ENCODE data around the gene CCDC187.

DNA sequence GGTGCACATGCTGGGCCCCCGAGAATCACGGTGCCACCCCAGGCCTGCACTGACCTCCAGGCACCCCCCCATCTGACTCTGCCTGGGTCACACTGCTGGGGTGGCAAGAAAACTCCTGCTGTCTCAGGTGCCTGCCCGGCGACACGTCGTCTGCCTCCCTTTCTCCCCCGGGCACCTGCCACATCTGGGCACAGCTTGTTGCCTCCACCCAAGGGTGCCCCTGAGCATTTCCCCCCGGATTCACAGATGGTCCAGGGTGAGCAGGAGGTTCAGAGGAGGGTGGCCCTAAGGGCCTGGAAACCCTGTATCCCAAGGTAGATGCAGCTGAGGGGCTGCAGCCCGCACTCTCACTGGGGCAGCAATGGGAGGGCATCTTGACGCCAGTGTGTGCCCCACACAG is 43.4 kb downstream of the CCDC187 start:
- no peak for TF ChIP-seq POLR2A (IDR thresholded peaks at IDR 0.05; ENCODE audit: low read depth, low read length)
- TF ChIP-seq, protein P1, sequence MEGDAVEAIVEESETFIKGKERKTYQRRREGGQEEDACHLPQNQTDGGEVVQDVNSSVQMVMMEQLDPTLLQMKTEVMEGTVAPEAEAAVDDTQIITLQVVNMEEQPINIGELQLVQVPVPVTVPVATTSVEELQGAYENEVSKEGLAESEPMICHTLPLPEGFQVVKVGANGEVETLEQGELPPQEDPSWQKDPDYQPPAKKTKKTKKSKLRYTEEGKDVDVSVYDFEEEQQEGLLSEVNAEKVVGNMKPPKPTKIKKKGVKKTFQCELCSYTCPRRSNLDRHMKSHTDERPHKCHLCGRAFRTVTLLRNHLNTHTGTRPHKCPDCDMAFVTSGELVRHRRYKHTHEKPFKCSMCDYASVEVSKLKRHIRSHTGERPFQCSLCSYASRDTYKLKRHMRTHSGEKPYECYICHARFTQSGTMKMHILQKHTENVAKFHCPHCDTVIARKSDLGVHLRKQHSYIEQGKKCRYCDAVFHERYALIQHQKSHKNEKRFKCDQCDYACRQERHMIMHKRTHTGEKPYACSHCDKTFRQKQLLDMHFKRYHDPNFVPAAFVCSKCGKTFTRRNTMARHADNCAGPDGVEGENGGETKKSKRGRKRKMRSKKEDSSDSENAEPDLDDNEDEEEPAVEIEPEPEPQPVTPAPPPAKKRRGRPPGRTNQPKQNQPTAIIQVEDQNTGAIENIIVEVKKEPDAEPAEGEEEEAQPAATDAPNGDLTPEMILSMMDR (conservative IDR thresholded peaks at IDR 0.05; ENCODE audit: low read depth, low read length) = no peak
- TF ChIP-seq MAFK (IDR thresholded peaks at IDR 0.05; ENCODE audit: low read depth, low read length) = no peak
- TF ChIP-seq, protein P2, sequence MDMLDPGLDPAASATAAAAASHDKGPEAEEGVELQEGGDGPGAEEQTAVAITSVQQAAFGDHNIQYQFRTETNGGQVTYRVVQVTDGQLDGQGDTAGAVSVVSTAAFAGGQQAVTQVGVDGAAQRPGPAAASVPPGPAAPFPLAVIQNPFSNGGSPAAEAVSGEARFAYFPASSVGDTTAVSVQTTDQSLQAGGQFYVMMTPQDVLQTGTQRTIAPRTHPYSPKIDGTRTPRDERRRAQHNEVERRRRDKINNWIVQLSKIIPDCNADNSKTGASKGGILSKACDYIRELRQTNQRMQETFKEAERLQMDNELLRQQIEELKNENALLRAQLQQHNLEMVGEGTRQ (IDR thresholded peaks at IDR 0.05; ENCODE audit: low read depth, low read length) = no peak
- no peak for TF ChIP-seq CHD1 (IDR thresholded peaks at IDR 0.05; ENCODE audit: low read depth, low read length)
- TF ChIP-seq RAD21 (IDR thresholded peaks at IDR 0.05; ENCODE audit: low read length) = no peak
- TF ChIP-seq CEBPB (IDR thresholded peaks at IDR 0.05; ENCODE audit: low read depth, low read length) = no peak
- TF ChIP-seq BHLHE40 (IDR thresholded peaks at IDR 0.05; ENCODE audit: low read depth, low read length) = no peak
- no peak for TF ChIP-seq NFE2L2 (IDR thresholded peaks at IDR 0.05; ENCODE audit: low read depth, low read length)
- no peak for TF ChIP-seq RFX5 (IDR thresholded peaks at IDR 0.05; ENCODE audit: low read depth, low read length)
- TF ChIP-seq MAZ (IDR thresholded peaks at IDR 0.05; ENCODE audit: borderline replicate concordance, low read depth, low read length) = no peak
- TF ChIP-seq, protein P3, sequence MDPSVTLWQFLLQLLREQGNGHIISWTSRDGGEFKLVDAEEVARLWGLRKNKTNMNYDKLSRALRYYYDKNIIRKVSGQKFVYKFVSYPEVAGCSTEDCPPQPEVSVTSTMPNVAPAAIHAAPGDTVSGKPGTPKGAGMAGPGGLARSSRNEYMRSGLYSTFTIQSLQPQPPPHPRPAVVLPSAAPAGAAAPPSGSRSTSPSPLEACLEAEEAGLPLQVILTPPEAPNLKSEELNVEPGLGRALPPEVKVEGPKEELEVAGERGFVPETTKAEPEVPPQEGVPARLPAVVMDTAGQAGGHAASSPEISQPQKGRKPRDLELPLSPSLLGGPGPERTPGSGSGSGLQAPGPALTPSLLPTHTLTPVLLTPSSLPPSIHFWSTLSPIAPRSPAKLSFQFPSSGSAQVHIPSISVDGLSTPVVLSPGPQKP (IDR thresholded peaks at IDR 0.05; ENCODE audit: borderline replicate concordance, low read depth, low read length) = no peak
- no peak for TF ChIP-seq RCOR1 (IDR thresholded peaks at IDR 0.05; ENCODE audit: insufficient replicate concordance, low read length)
- no peak for TF ChIP-seq FOS (IDR thresholded peaks at IDR 0.05; ENCODE audit: low read depth, low read length)
